ENCODE measurements around the gene CCL14.
"Not testable (repeated sequence)": the region's sequence is repeated elsewhere in the genome, so short reads cannot be mapped to it uniquely, and the experiment has no call there.

Gene CCL14

GRCh38 chr17:36017799-36018198 lies 31.3 kb upstream of the CCL14 start, which contains the start of gene CCL23:
Gene CCL23 (minus strand): TSS chr17:36017972. CDS start chr17:36017897, 75 bp downstream.
- TF ChIP-seq CTCF (IDR thresholded peaks at IDR 0.05), result no peak
- TF ChIP-seq ZFX (IDR thresholded peaks at IDR 0.05; ENCODE audit: borderline replicate concordance), result no peak
- no peak within 1 kb of the TSS for H3K27ac ChIP-seq

DNA sequence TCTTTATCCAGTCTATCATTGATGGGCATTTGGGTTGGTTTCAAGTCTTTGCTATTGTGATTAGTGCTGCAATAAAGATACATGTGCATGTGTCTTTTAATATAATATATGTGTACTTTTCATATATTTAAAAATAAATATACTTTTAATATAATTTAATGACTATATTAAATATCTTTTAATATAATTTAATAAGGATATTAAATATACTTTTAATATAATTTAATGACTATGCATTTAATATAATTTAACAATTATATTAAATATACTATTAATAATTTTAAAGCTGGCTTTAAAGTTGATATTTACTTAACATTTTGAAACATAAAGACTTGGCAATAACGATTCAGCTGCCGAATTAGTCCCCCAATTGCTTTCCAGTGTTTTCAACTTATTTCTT lies 30.0 kb upstream of the CCL14 start:
- no peak overlapping the region for H3K27ac ChIP-seq
- no peak for TF ChIP-seq CTCF (IDR thresholded peaks at IDR 0.05)
- TF ChIP-seq ZFX (IDR thresholded peaks at IDR 0.05; ENCODE audit: borderline replicate concordance), result no peak

DNA sequence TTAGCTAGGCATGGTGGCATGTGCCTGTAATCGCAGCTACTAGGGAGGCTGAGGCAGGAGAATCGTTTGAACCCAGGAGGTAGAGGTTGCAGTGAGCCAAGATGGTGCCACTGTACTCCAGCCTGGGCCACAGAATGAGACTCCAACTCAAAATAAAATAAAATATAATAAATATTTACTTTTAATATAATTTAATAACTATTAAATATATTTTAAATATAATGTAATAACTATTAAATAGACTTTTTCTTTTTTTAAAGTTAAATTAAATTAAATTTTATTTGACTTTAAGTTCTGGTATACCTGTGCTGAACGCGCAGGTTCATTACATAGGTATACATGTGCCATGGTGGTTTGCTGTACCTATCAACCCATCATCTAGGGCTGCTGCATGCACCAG lies 29.4 kb upstream of the CCL14 start:
- H3K27ac ChIP-seq, result not testable (repeated sequence)

DNA sequence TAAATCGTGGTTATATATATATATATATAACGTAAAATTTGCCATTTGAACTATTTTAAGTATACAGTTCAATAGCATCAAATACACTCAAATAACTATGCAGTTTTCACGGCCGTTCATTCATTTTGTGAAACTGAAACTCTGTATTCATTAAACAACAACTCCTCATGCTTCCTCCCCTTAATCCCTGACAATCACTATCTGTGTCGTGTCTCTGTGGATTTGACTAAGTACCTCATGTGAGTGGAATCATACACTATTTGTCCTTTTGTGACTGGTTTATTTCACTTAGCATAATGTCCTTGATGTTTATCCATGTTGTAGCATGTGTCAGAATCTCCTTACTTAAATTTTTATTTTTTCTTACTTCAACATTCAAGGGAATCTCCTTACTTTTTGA lies 28.4 kb upstream of the CCL14 start:
- no peak overlapping the region for H3K27ac ChIP-seq
- TF ChIP-seq CTCF (IDR thresholded peaks at IDR 0.05), result no peak
- TF ChIP-seq ZFX (IDR thresholded peaks at IDR 0.05; ENCODE audit: borderline replicate concordance), result no peak

DNA sequence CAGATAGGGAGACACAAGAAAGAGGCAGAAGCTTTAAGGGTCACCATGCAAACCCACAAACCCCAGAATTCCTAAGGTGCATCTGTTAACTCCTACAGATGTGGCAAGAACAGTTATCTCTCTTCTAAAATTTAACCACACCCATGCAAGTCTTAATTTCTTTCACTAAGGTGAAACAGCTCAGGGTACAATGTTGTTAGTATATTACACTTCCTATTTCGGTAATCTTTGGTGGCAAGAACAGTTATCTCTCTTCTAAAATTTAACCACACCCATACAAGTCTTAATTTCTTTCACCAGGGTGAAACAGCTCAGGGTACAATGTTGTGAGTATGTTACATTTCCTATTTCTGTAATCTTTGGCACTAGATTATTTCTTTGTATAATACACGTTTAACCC lies 24.7 kb upstream of the CCL14 start:
- TF ChIP-seq ZFX (IDR thresholded peaks at IDR 0.05; ENCODE audit: borderline replicate concordance), result no peak
- H3K27ac ChIP-seq, result no peak overlapping the region

DNA sequence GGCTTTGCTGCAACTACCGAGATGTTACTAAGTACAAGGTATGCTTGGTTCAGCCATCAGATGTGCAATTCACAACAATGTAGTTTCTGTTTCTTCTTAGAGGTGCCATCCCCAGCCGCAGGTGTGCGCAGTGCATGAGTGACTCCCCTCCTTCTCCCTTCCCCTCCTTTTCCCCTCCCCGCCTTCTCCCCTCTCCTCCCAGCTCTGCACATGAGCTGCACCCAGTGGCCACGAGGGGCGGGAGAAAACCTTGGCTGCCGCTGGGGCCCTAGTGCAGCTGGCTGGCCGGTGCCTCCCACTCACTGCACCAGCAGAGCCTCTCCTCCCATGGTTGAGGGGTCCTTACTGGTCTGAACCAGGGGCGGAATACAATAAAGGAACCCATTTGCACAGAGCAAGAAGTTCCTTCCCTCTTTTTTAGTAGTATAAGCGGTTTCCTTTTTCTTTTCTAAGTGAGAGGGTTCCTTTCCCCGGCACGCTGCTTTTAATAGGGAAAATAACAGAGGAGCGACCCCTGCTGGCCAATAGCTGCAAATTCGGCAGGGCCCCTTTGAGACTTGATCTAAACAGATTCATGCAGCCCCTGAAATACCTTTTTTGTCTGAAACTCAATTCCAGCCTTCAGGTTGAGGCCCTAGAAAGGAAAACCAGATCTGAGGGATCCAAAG lies 22.6 kb upstream of the CCL14 start:
- TF ChIP-seq ZFX (IDR thresholded peaks at IDR 0.05; ENCODE audit: borderline replicate concordance) (no peak), CTCF (IDR thresholded peaks at IDR 0.05) (peak; percentile 56)
- no peak overlapping the region for H3K27ac ChIP-seq

DNA sequence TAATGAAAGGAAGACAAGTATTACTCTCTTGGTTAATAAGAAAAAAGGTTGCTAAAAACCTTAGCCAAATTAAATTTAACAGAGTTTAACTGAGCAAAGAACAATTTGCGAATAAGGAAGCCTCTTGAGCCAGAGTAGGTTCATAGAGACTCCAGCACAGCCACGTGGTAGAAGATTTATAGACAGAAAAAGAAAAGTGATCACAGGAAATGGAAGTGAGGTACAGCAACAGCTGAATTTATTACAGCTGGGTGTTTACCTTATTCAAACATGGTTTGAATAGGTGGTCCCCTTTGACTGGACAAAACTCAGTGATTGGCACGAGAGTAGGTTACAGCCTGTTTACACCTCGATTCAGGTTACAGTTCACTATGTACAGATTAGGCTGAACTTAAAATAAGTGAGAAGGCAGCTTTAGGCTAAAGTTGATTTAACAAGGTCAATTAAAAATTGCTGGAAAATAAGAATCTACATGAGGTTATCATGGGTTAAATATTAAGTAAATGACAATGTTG lies 18.1 kb upstream of the CCL14 start:
- no peak for TF ChIP-seq ZFX (IDR thresholded peaks at IDR 0.05; ENCODE audit: borderline replicate concordance)
- no peak for TF ChIP-seq CTCF (IDR thresholded peaks at IDR 0.05)
- no peak overlapping the region for H3K27ac ChIP-seq

DNA sequence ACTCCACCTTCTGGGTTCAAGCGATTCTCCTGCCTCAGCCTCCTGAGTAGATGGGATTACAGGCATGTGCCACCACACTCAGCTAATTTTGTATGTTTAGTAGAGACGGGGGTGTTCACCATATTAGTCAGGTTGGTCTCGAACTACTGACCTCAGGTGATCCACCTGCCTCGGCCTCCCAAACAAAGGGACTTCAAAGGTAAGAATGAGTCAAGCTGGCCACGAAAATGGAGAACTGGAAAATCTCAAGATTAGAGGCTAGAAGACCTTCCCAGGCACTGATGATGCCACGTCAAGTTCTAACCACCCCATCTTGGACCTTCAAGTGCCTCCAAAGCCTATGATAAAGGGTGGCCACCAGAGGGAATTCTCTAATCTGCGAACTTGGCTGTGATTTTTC lies 16.1 kb upstream of the CCL14 start:
- no peak for TF ChIP-seq ZFX (IDR thresholded peaks at IDR 0.05; ENCODE audit: borderline replicate concordance)
- TF ChIP-seq CTCF (IDR thresholded peaks at IDR 0.05), result no peak

More for the DNA sequence above, 16.1 kb upstream of the CCL14 start:
- H3K27ac ChIP-seq, result no peak overlapping the region
